Neuronal stem cell (in vitro differentiated cells): ENCODE measurements around the gene CHD2.

Source experiments
- DNase-seq: peaks from one replicate; pipeline ENCODE4 v3.0.0-alpha.2; 2013; ENCODE audit warnings: low spot score
- H2AFZ ChIP-seq: one replicate; pipeline ENCODE4 v1.6.1; 2013; ENCODE audit warnings: mild to moderate bottlenecking, low read length, inconsistent platforms
- H2AK5ac ChIP-seq: 2 replicates; pipeline ENCODE4 v1.6.1; 2013; ENCODE audit warnings: low read depth, mild to moderate bottlenecking, inconsistent platforms, low read length, moderate library complexity, mixed read lengths
- H2BK120ac ChIP-seq: 2 replicates; pipeline ENCODE4 v1.6.1; 2013; ENCODE audit warnings: low read depth, mild to moderate bottlenecking, inconsistent platforms, low read length, moderate library complexity, mixed read lengths
- H2BK12ac ChIP-seq: one replicate; pipeline ENCODE4 v1.6.1; 2013; ENCODE audit warnings: low read length, inconsistent platforms
- H2BK15ac ChIP-seq: 2 replicates; pipeline ENCODE4 v1.6.1; 2013; ENCODE audit warnings: mild to moderate bottlenecking, low read length, inconsistent platforms, mixed read lengths
- H2BK5ac ChIP-seq: one replicate; pipeline ENCODE4 v1.6.1; 2013; ENCODE audit warnings: inconsistent platforms, mild to moderate bottlenecking, low read length, moderate library complexity
- H3K14ac ChIP-seq: one replicate; pipeline ENCODE4 v1.6.1; 2013; ENCODE audit warnings: low read length, inconsistent platforms
- H3K18ac ChIP-seq: 2 replicates; pipeline ENCODE4 v1.6.1; 2013; ENCODE audit warnings: low read length, inconsistent platforms
- H3K23ac ChIP-seq: 2 replicates; pipeline ENCODE4 v1.6.1; 2013; ENCODE audit warnings: low read depth, mild to moderate bottlenecking, mixed read lengths, low read length, inconsistent platforms; ENCODE audit not compliant: poor library complexity
- H3K27ac ChIP-seq: replicated peaks from 3 replicates; pipeline ENCODE4 v1.5.1; 2013; ENCODE audit warnings: low read length, inconsistent platforms
- H3K27me3 ChIP-seq, 3 experiments: 2 replicates each; pipeline ENCODE4 v1.6.1; 2013; ENCODE audit warnings: low read length in 3 of 3, mild to moderate bottlenecking in 2 of 3, inconsistent platforms in 1 of 3, low read depth in 1 of 3, mixed read lengths in 1 of 3, moderate library complexity in 1 of 3; ENCODE audit not compliant: control insufficient read depth in 3 of 3, insufficient read depth in 3 of 3
- H3K36me3 ChIP-seq, 2 donors: replicated peaks in 1 of 2; 2 replicates each; pipeline ENCODE4 v1.6.1; 2013; ENCODE audit warnings: low read length in 2 of 2; ENCODE audit not compliant: control insufficient read depth in 2 of 2, insufficient read depth in 2 of 2
- H3K4ac ChIP-seq: 2 replicates; pipeline ENCODE4 v1.6.1; 2013; ENCODE audit warnings: inconsistent platforms, mild to moderate bottlenecking, low read length, moderate library complexity
- H3K4me1 ChIP-seq, 2 donors: 1 replicate in 1 of 2; 2 replicates in 1 of 2; pipeline ENCODE4 v1.6.1; 2013; ENCODE audit warnings: low read length in 2 of 2, low read depth in 1 of 2; ENCODE audit not compliant: control insufficient read depth in 2 of 2, insufficient read depth in 1 of 2
- H3K4me2 ChIP-seq: one replicate; pipeline ENCODE4 v1.6.1; 2013; ENCODE audit warnings: mild to moderate bottlenecking, low read length, inconsistent platforms; ENCODE audit not compliant: insufficient read depth, poor library complexity, severe bottlenecking
- H3K4me3 ChIP-seq, 2 donors: 2 replicates each; pipeline ENCODE4 v1.5.1; 2013; ENCODE audit warnings: low read length in 2 of 2, mild to moderate bottlenecking in 2 of 2, inconsistent platforms in 1 of 2, moderate library complexity in 1 of 2
- H3K79me1 ChIP-seq: one replicate; pipeline ENCODE4 v1.6.1; 2013; ENCODE audit warnings: low read depth, mild to moderate bottlenecking, inconsistent platforms, low read length, moderate library complexity
- H3K9ac ChIP-seq: one replicate; pipeline ENCODE4 v1.6.1; 2013; ENCODE audit warnings: mild to moderate bottlenecking, low read depth, low read length, inconsistent platforms; ENCODE audit not compliant: poor library complexity
- H3K9me3 ChIP-seq, 2 donors: replicated peaks in 1 of 2; 2 replicates each; pipeline versions ENCODE3 to v1.6.1; 2013; ENCODE audit warnings: low read length in 2 of 2, mild to moderate bottlenecking in 2 of 2, inconsistent platforms in 1 of 2, low read depth in 1 of 2, mixed read lengths in 1 of 2, moderate library complexity in 1 of 2; ENCODE audit not compliant: control insufficient read depth in 2 of 2, insufficient read depth in 1 of 2
- H4K8ac ChIP-seq: one replicate; pipeline ENCODE4 v1.6.1; 2013; ENCODE audit warnings: low read depth, mild to moderate bottlenecking, inconsistent platforms, low read length, moderate library complexity
- H4K91ac ChIP-seq: one replicate; pipeline ENCODE4 v1.6.1; 2013; ENCODE audit warnings: low read length, low read depth, mild to moderate bottlenecking, inconsistent platforms; ENCODE audit not compliant: poor library complexity
- WGBS, 2 donors: extraction: QIAGEN DNeasy Blood & Tissue Kit; methylation state at CpG; one replicate each; pipeline ENCODE4 v1.1.7; 2013; ENCODE audit warnings: missing lambda C conversion rate in 2 of 2, mixed read lengths in 1 of 2; ENCODE audit not compliant: insufficient read length in 2 of 2, insufficient replicate concordance in 1 of 2; ENCODE audit errors: extremely low coverage in 2 of 2; 5-methylcytosine and 5-hydroxymethylcytosine counted together

The CHD2 gene

GRCh38 chr15:93071469-93071936, 171.4 kb downstream of the CHD2 start:
- no peak for DNase-seq
- Histone ChIP-seq H2BK5ac (peak overlapping the region; percentile 91), H3K4ac (no peak overlapping the region), H2BK15ac (no peak overlapping the region), H3K4me2 (peak overlapping the region; percentile 87), H2BK12ac (no peak overlapping the region), H3K9me3 (peaks cover 0 to 12% of the 10 kb centered on the region in 2 donors), H3K27me3 (no peaks in the 10 kb centered on the region), H4K8ac (no peak overlapping the region), H3K79me1 (peaks cover 5% of the 10 kb centered on the region), H3K18ac (peak overlapping the region; percentile 66), H3K4me1 (peaks cover 29 to 40% of the 10 kb centered on the region in 2 donors), H2AK5ac (peak overlapping the region; percentile 33), H3K9ac (peak overlapping the region; percentile 72), H3K27ac (no peak overlapping the region), H3K14ac (no peak overlapping the region), H2AFZ (no peak overlapping the region), H3K23ac (peak overlapping the region; percentile 61), H3K36me3 (peaks cover 16 to 68% of the 10 kb centered on the region in 2 donors), H3K4me3 (peak overlapping the region; percentile 86 to 93), H2BK120ac (no peak overlapping the region), H4K91ac (no peak overlapping the region)
- WGBS, 2 donors, result no CpG with 5 or more reads among the region's 22 CpGs

GRCh38 chr15:93072011-93072410, 171.9 kb downstream of the CHD2 start:
- no peak overlapping the region for H2BK15ac ChIP-seq
- no peak overlapping the region for H4K91ac ChIP-seq
- H3K18ac ChIP-seq, result peak overlapping the region; percentile 44
- H3K9ac ChIP-seq, result peak overlapping the region; percentile 78
- no peak overlapping the region for H3K14ac ChIP-seq
- H2BK12ac ChIP-seq, result no peak overlapping the region
- H3K4me3 ChIP-seq, result peak overlapping the region; percentile 86 to 93
- no peak overlapping the region for H2BK120ac ChIP-seq
- no peak for DNase-seq
- peaks cover 6% of the 10 kb centered on the region for H3K79me1 ChIP-seq
- no peaks in the 10 kb centered on the region for H3K27me3 ChIP-seq
- H3K36me3 ChIP-seq, result peaks cover 16 to 67% of the 10 kb centered on the region in 2 donors
- peaks cover 29 to 43% of the 10 kb centered on the region in 2 donors for H3K4me1 ChIP-seq
- no peak overlapping the region for H3K4ac ChIP-seq
- H4K8ac ChIP-seq, result no peak overlapping the region
- no CpG with 5 or more reads among the region's 10 CpGs for WGBS, 2 donors
- H3K23ac ChIP-seq, result no peak overlapping the region
- H3K27ac ChIP-seq, result peak overlapping the region; percentile 68
- H2AK5ac ChIP-seq, result no peak overlapping the region
- peaks cover 0 to 12% of the 10 kb centered on the region in 2 donors for H3K9me3 ChIP-seq
- H2AFZ ChIP-seq, result no peak overlapping the region
- peak overlapping the region; percentile 55 for H2BK5ac ChIP-seq
- H3K4me2 ChIP-seq, result peak overlapping the region; percentile 87

- Histone ChIP-seq H3K27me3 (no peaks in the 10 kb centered on the region), H2AFZ (peak overlapping the region; percentile 67), H2BK15ac (no peak overlapping the region)
Observed at GRCh38 chr15:93072411-93073394, 172.6 kb downstream of the CHD2 start.

GRCh38 chr15:93073465-93073952, 173.4 kb downstream of the CHD2 start:
- Histone ChIP-seq H2BK5ac (peak overlapping the region; percentile 9), H3K23ac (peak overlapping the region; percentile 3), H3K4ac (no peak overlapping the region), H3K36me3 (peaks cover 13 to 63% of the 10 kb centered on the region in 2 donors), H3K4me2 (peak overlapping the region; percentile 71), H3K4me3 (peak overlapping the region; percentile 74 to 86), H3K14ac (no peak overlapping the region), H2BK15ac (no peak overlapping the region), H3K18ac (peak overlapping the region; percentile 85), H2AFZ (peak overlapping the region; percentile 67), H4K8ac (no peak overlapping the region), H3K79me1 (peaks cover 2% of the 10 kb centered on the region), H4K91ac (no peak overlapping the region), H2AK5ac (no peak overlapping the region), H2BK120ac (no peak overlapping the region), H3K9me3 (peaks cover 0 to 12% of the 10 kb centered on the region in 2 donors), H3K27ac (peak overlapping the region; percentile 82), H3K27me3 (no peaks in the 10 kb centered on the region), H3K9ac (peak overlapping the region; percentile 91), H3K4me1 (peaks cover 29 to 39% of the 10 kb centered on the region in 2 donors), H2BK12ac (no peak overlapping the region)
- WGBS, 2 donors, result no CpG with 5 or more reads among the region's 30 CpGs
- DNase-seq, result no peak

More at GRCh38 chr15:93072411-93073394, 172.6 kb downstream of the CHD2 start:
- Histone ChIP-seq H3K79me1 (peaks cover 2% of the 10 kb centered on the region), H3K4me3 (peak overlapping the region; percentile 86 to 93), H2BK12ac (no peak overlapping the region), H3K23ac (peak overlapping the region; percentile 47), H3K36me3 (peaks cover 16 to 66% of the 10 kb centered on the region in 2 donors), H2AK5ac (no peak overlapping the region), H4K91ac (no peak overlapping the region), H2BK5ac (peak overlapping the region; percentile 55), H3K18ac (peak overlapping the region; percentile 85), H3K14ac (no peak overlapping the region), H3K4ac (no peak overlapping the region), H3K4me2 (peak overlapping the region; percentile 87), H4K8ac (no peak overlapping the region), H2BK120ac (no peak overlapping the region), H3K9ac (peak overlapping the region; percentile 91), H3K4me1 (peaks cover 29 to 43% of the 10 kb centered on the region in 2 donors), H3K9me3 (peaks cover 0 to 12% of the 10 kb centered on the region in 2 donors), H3K27ac (peak overlapping the region; percentile 82)
- peak; percentile 87 for DNase-seq
- WGBS, 2 donors, result no CpG with 5 or more reads among the region's 96 CpGs
